Epithelial cell of proximal tubule (primary cell): ENCODE results near the gene PLXNA2. TPM values are rescaled to one million over a fixed set of nuclear protein-coding genes. Genes with fewer than 3 reads are reported as not detected.

Experiments used
- DNase-seq: peaks from one replicate; pipeline ENCODE4 v3.0.0-alpha.2; 2011; ENCODE audit warnings: low read depth
- H3K4me3 ChIP-seq: 2 replicates; pipeline ENCODE4 v1.5.1; 2011; ENCODE audit warnings: low read depth, mild to moderate bottlenecking, low read length
- total RNA-seq: library from RNA; depleted of rRNA; stranded (reverse); fragments of >200 nt; gene quantifications from 2 replicates; pipeline ENCODE4 v1.2.3, GENCODE V29; 2015
- TF ChIP-seq, protein P1 (sequence below): conservative IDR thresholded peaks from 2 replicates; pipeline ENCODE4 v1.5.1; 2012; ENCODE audit warnings: low read depth, mild to moderate bottlenecking, low read length

Gene PLXNA2
- total RNA-seq, 1 donor from 2014 or later = 5.7 TPM

DNA sequence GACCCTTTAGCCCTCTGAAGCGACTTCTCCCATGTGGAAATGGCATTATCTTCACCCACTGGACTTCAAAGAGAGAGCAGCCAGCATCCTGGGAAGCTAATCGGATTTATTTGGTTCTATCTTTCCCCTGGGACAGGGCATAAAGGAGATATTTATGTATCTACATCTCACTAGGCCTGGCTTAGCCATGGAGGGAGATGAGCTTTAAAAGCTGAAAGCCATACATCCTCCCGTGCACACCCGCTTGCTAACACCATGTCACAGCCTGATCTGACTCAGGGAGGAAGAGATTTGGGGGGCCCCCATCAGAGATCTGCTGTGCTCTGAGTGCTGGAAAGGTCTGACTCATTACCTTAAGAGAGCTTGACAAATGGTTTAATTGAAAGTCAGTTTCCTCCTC lies 155.9 kb downstream of the PLXNA2 start:
- TF ChIP-seq, protein P1, sequence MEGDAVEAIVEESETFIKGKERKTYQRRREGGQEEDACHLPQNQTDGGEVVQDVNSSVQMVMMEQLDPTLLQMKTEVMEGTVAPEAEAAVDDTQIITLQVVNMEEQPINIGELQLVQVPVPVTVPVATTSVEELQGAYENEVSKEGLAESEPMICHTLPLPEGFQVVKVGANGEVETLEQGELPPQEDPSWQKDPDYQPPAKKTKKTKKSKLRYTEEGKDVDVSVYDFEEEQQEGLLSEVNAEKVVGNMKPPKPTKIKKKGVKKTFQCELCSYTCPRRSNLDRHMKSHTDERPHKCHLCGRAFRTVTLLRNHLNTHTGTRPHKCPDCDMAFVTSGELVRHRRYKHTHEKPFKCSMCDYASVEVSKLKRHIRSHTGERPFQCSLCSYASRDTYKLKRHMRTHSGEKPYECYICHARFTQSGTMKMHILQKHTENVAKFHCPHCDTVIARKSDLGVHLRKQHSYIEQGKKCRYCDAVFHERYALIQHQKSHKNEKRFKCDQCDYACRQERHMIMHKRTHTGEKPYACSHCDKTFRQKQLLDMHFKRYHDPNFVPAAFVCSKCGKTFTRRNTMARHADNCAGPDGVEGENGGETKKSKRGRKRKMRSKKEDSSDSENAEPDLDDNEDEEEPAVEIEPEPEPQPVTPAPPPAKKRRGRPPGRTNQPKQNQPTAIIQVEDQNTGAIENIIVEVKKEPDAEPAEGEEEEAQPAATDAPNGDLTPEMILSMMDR = no peak
- H3K4me3 ChIP-seq = no peak overlapping the region
- no peak for DNase-seq

DNA sequence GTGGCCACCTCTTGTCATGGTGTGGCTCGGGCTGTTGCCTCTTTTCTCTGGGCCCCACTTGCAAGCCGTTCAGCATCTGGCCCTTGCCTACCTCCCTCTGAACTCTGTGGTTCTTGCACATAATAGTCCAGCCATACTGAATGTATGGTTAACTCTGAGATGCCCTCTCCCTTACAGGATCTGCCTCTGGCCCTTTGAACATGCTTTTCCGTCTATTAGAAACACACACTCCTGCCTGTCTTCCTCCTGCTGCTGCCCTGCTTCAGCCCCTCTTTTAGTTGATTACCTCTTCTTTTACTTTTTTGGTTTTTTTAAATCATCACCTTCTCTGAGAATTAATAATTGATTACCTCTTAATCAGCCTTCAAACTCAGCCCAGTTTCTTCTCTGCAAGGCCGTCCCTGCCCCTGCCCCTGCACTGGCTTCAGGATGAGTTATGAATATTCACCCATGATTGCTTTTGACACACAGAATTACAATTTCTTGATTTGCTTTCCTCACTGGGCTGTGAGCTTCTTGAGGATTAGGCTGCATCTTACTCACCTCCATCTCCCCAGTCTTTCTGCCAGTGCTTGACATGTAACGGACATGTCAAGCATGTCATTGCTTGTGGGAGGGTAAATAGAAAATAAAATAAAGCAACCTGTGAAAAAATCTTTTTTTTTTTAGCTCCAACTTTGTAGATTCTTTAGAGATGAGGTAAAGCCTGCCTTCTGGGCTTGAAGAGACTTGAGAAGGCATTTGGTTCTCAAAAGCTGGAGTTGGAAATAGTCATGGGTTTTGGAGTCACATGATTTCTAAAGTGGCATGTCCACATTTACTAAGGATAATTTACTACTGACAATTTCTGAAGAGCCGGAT lies 158.3 kb downstream of the PLXNA2 start:
- H3K4me3 ChIP-seq = peak overlapping the region; percentile 22
- no peak for DNase-seq
- TF ChIP-seq, protein P1 = no peak

DNA sequence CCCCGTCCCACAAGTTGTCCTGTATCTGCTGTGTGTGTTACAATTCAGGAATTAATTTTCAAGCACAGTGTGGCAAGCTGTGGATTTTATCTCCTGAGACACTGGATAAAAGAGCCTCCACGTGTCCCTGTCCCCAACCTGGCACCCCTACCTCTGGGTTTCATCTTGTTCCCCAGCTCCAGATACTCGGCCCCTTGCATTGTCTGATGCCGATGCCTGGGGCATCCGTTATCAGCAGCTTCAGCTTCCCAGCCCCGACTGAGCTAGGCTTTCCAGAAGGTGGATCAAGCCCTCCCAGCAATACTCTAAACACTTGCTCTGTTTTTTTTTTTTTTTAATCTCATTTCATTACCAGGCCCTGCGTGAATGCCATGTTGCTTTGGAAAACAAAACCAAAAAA lies 159.4 kb downstream of the PLXNA2 start:
- TF ChIP-seq, protein P1 = no peak
- DNase-seq = no peak

DNA sequence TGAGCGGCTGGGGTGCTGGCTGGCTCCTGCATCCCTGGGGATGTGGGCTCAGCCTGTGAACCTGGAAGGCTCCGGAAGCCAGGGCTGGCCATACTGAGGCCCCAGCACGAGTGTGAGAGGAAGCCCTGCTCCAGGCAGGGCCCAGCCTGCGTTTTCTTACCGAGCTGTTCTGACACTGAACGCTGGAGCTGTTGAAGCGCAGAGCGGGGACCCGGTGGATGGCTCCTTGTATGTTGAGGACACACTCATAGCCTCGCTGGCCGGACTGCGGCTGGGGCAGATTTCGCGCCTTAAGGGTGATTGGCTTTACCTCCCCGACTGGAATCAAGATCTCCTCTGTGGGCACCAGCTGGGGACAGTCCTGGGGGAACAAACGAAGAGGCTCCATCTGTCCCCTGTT lies 160.0 kb downstream of the PLXNA2 start:
- DNase-seq = no peak
- TF ChIP-seq, protein P1 = no peak
- no peak overlapping the region for H3K4me3 ChIP-seq

More for the DNA sequence above, 159.4 kb downstream of the PLXNA2 start:
- no peak overlapping the region for H3K4me3 ChIP-seq

DNA sequence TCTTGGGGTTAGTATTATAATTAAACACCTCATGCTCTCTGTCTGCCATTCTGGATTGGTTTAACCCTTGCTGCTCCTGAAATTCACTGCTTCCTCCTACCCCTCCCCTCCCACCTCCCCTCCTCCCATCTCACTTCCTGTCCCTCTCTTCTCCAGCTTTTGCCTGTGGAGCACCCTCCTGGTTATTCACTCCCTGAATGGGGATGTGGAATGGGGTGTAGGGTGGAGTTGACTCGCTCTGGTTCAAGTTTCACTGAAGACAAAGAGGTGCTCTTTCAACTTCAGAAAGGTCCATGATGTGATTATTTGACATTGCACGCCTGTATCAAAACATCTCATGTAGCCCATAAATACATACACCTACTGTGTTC lies 160.5 kb downstream of the PLXNA2 start:
- TF ChIP-seq, protein P1 = no peak
- H3K4me3 ChIP-seq = no peak overlapping the region
- DNase-seq = no peak

DNA sequence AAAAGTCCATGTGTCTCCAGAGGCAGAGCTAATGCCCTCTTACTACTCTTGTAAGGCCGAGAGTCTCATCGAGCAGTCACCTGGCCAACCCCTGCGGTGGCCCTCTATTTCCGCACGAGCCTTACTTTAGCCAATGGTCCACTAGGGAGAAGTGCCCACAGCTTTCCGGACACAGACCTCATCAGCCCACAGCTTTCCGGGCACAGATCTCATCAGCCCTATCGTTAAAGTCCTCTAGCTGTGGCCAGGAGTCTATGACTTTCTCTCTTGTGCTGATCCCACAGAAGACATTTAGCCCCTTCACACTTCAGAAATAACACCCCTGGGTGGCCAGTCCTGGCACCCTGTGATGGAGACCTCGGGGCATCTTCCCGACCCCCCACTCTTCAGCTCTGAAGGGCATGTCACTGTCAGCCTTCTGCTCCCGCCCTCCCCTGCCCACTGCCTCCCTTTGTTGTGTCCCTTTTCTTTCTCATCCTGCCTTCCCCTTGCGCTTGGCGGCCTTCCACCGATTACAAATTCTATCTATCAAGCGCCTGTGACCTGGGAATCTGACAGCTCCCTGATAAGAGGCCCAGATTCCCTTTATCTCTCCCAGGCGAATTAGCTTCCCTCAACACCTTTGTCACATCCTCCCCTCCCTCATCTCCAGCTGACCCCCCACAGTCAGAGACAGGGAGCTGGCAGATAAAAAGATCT lies 161.0 kb downstream of the PLXNA2 start:
- TF ChIP-seq, protein P1 = no peak
- no peak overlapping the region for H3K4me3 ChIP-seq
- DNase-seq = no peak
